HG03460 (cell line): ENCODE measurements around the gene NR6A1.

Experiments used
- ATAC-seq: cut with Tn5 transposase; IDR thresholded peaks from one replicate; pipeline ENCODE4 v1.9.1; 2021; ENCODE audit not compliant: unreplicated experiment

Gene NR6A1

GRCh38 chr9:124495126-124496074, 275.7 kb downstream of the NR6A1 start:
- ATAC-seq = no peak

- no peak for ATAC-seq
These were observed 277.2 kb downstream of the NR6A1 start for GRCh38 chr9:124493794-124494479.

- ATAC-seq = no peak
These were observed 277.9 kb downstream of the NR6A1 start for GRCh38 chr9:124493218-124493617.

- ATAC-seq = no peak
These were observed 278.3 kb downstream of the NR6A1 start for GRCh38 chr9:124492818-124493217.

GRCh38 chr9:124491049-124491975, 279.8 kb downstream of the NR6A1 start:
- ATAC-seq = no peak

- no peak for ATAC-seq
These were observed 281.1 kb downstream of the NR6A1 start for GRCh38 chr9:124490004-124490403.

GRCh38 chr9:124489222-124489621, 281.9 kb downstream of the NR6A1 start:
- no peak for ATAC-seq

- no peak for ATAC-seq
These were observed 282.4 kb downstream of the NR6A1 start for GRCh38 chr9:124488641-124489210.

GRCh38 chr9:124487260-124488182, 283.6 kb downstream of the NR6A1 start:
- ATAC-seq = no peak

- no peak for ATAC-seq
These were observed 284.3 kb downstream of the NR6A1 start for GRCh38 chr9:124486778-124487259.

GRCh38 chr9:124485936-124486335, 285.2 kb downstream of the NR6A1 start:
- no peak for ATAC-seq

- ATAC-seq = no peak
These were observed 285.9 kb downstream of the NR6A1 start for GRCh38 chr9:124485201-124485600.

- ATAC-seq = no peak
These were observed 287.6 kb downstream of the NR6A1 start for GRCh38 chr9:124483481-124483880.

GRCh38 chr9:124482431-124483031, 288.6 kb downstream of the NR6A1 start:
- ATAC-seq = no peak

- ATAC-seq = no peak
These were observed 290.0 kb downstream of the NR6A1 start for GRCh38 chr9:124481115-124481514.

GRCh38 chr9:124480621-124480981, 290.5 kb downstream of the NR6A1 start:
- no peak for ATAC-seq

GRCh38 chr9:124479947-124480620, 291.0 kb downstream of the NR6A1 start:
- no peak for ATAC-seq

- no peak for ATAC-seq
These were observed 291.7 kb downstream of the NR6A1 start for GRCh38 chr9:124479371-124479770.

GRCh38 chr9:124478354-124478753, 292.8 kb downstream of the NR6A1 start:
- ATAC-seq = no peak
